ENCODE results near the gene KY. TPM values are rescaled to one million over a fixed set of nuclear protein-coding genes. Genes with fewer than 3 reads are reported as not detected.

The KY gene
- total and polyA plus RNA-seq, 7 experiments from 2014 or later: not detected

DNA sequence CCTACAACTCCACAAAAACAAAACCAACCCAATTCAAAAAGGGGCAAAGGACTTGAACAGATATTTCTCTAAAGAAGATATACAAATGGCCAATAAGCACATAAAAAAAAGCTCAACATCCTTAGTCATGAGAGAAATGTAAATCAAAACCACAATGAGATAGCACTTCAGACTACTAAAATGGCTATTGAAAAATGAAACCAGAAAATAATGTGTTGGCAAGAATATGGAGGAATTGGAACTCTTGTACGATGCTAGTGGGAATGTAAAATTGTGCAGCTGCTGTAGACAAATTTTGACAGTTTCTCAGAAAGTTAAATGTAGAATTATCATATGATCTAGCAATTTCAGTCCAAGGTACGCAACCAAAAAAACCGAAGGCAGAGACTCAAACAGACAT, 29.0 kb downstream of the KY start:
- Histone ChIP-seq H3K4me1 (ENCODE audit: control insufficient read depth in 2 of 2, insufficient read depth in 2 of 2, low read length in 2 of 2) (no peaks in the 10 kb centered on the region), H3K27me3 (ENCODE audit: control insufficient read depth in 2 of 2, insufficient read depth in 2 of 2, low read length in 2 of 2) (no peaks in the 10 kb centered on the region), H3K27ac (ENCODE audit: low read depth, low read length) (no peak overlapping the region), H3K4me3 (ENCODE audit: low read length) (no peak overlapping the region), H3K36me3 (ENCODE audit: control insufficient read depth in 2 of 3, insufficient read depth in 3 of 3, low read length in 3 of 3) (no peaks in the 10 kb centered on the region), H3K9me3 (ENCODE audit: control insufficient read depth in 2 of 3, low read length in 3 of 3) (no peaks in the 10 kb centered on the region)
- POLR2A ChIA-PET: no interaction called here
- Mint-ChIP-seq H3K4me3 (no peak overlapping the region), H3K36me3 (no peaks in the 10 kb centered on the region), H3K4me1 (no peaks in the 10 kb centered on the region), H3K9me3 (no peaks in the 10 kb centered on the region), H3K27me3 (peaks cover 0 to 4% (median 0%) of the 10 kb centered on the region in 5 donors), H3K27ac (no peak overlapping the region)
- CTCF ChIA-PET: no interaction called here
- DNase-seq (no peak), ATAC-seq (no peak)
- intact Hi-C loops (cut with micrococcal nuclease): no loop called here

- Mint-ChIP-seq H3K4me1 (no peaks in the 10 kb centered on the region), H3K9me3 (no peaks in the 10 kb centered on the region), H3K27ac (no peak overlapping the region), H3K27me3 (peaks cover 0 to 3% (median 0%) of the 10 kb centered on the region in 5 donors), H3K4me3 (no peak overlapping the region), H3K36me3 (no peaks in the 10 kb centered on the region)
- Histone ChIP-seq H3K9me3 (ENCODE audit: control insufficient read depth in 2 of 3, low read length in 3 of 3) (no peaks in the 10 kb centered on the region), H3K27me3 (ENCODE audit: control insufficient read depth in 2 of 2, insufficient read depth in 2 of 2, low read length in 2 of 2) (no peaks in the 10 kb centered on the region), H3K36me3 (ENCODE audit: control insufficient read depth in 2 of 3, insufficient read depth in 3 of 3, low read length in 3 of 3) (no peaks in the 10 kb centered on the region), H3K27ac (ENCODE audit: low read depth, low read length) (no peak overlapping the region), H3K4me1 (ENCODE audit: control insufficient read depth in 2 of 2, insufficient read depth in 2 of 2, low read length in 2 of 2) (no peaks in the 10 kb centered on the region), H3K4me3 (ENCODE audit: low read length) (no peak overlapping the region)
- intact Hi-C loops (cut with micrococcal nuclease): no loop called here
- POLR2A ChIA-PET: no interaction called here
- ATAC-seq (no peak), DNase-seq (no peak)
- CTCF ChIA-PET: no interaction called here
Measured at GRCh38 chr3:134620476-134621115, 30.2 kb downstream of the KY start.

GRCh38 chr3:134619884-134620445, 30.9 kb downstream of the KY start:
- Histone ChIP-seq H3K27me3 (ENCODE audit: control insufficient read depth in 2 of 2, insufficient read depth in 2 of 2, low read length in 2 of 2) (no peaks in the 10 kb centered on the region), H3K36me3 (ENCODE audit: control insufficient read depth in 2 of 3, insufficient read depth in 3 of 3, low read length in 3 of 3) (no peaks in the 10 kb centered on the region), H3K27ac (ENCODE audit: low read depth, low read length) (no peak overlapping the region), H3K4me1 (ENCODE audit: control insufficient read depth in 2 of 2, insufficient read depth in 2 of 2, low read length in 2 of 2) (no peaks in the 10 kb centered on the region), H3K4me3 (ENCODE audit: low read length) (no peak overlapping the region), H3K9me3 (ENCODE audit: control insufficient read depth in 2 of 3, low read length in 3 of 3) (no peaks in the 10 kb centered on the region)
- Mint-ChIP-seq H3K36me3 (no peaks in the 10 kb centered on the region), H3K4me3 (no peak overlapping the region), H3K9me3 (no peaks in the 10 kb centered on the region), H3K4me1 (no peaks in the 10 kb centered on the region), H3K27ac (no peak overlapping the region), H3K27me3 (no peaks in the 10 kb centered on the region)
- intact Hi-C loops (cut with micrococcal nuclease): no loop called here
- DNase-seq: no peak
- ChIA-PET POLR2A (no interaction called here), CTCF (interaction anchor here (0.7 kb wide), 1 partner anchor 11 kb away, joined by 3 read pairs; no protein-coding TSS in a partner anchor)
- no peak for ATAC-seq

DNA sequence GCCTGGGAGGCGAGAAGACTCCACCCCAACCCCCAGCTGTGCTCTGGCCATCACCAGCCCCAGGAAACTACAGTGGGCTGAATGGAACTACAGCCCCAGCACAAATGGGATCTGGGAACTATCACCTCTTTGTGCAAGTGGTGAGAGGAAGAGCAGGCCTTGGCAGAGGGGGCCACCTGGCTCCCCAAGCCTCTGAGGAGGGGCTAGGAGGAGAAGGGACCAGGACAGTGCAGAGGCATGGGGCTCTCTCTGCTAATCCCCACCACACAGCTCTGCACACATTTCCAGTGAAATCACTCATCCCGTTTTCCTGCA, 31.6 kb downstream of the KY start:
- H3K4me1 Mint-ChIP-seq: no peaks in the 10 kb centered on the region
- H3K27ac ChIP-seq (ENCODE audit: low read depth, low read length): no peak overlapping the region
- CTCF ChIA-PET: interaction anchor here (0.7 kb wide), 1 partner anchor 11 kb away, joined by 3 read pairs; no protein-coding TSS in a partner anchor
- no peak overlapping the region for H3K4me3 ChIP-seq (ENCODE audit: low read length)
- H3K9me3 ChIP-seq (ENCODE audit: control insufficient read depth in 2 of 3, low read length in 3 of 3): no peaks in the 10 kb centered on the region
- DNase-seq (no peak), ATAC-seq (no peak)
- intact Hi-C loops (cut with micrococcal nuclease): no loop called here
- no peak overlapping the region for H3K27ac Mint-ChIP-seq
- H3K9me3 Mint-ChIP-seq: no peaks in the 10 kb centered on the region
- no peak overlapping the region for H3K4me3 Mint-ChIP-seq
- H3K36me3 Mint-ChIP-seq: no peaks in the 10 kb centered on the region
- no peaks in the 10 kb centered on the region for H3K36me3 ChIP-seq (ENCODE audit: control insufficient read depth in 2 of 3, insufficient read depth in 3 of 3, low read length in 3 of 3)
- POLR2A ChIA-PET: no interaction called here
- no peaks in the 10 kb centered on the region for H3K27me3 ChIP-seq (ENCODE audit: control insufficient read depth in 2 of 2, insufficient read depth in 2 of 2, low read length in 2 of 2)
- no peaks in the 10 kb centered on the region for H3K27me3 Mint-ChIP-seq
- H3K4me1 ChIP-seq (ENCODE audit: control insufficient read depth in 2 of 2, insufficient read depth in 2 of 2, low read length in 2 of 2): no peaks in the 10 kb centered on the region

DNA sequence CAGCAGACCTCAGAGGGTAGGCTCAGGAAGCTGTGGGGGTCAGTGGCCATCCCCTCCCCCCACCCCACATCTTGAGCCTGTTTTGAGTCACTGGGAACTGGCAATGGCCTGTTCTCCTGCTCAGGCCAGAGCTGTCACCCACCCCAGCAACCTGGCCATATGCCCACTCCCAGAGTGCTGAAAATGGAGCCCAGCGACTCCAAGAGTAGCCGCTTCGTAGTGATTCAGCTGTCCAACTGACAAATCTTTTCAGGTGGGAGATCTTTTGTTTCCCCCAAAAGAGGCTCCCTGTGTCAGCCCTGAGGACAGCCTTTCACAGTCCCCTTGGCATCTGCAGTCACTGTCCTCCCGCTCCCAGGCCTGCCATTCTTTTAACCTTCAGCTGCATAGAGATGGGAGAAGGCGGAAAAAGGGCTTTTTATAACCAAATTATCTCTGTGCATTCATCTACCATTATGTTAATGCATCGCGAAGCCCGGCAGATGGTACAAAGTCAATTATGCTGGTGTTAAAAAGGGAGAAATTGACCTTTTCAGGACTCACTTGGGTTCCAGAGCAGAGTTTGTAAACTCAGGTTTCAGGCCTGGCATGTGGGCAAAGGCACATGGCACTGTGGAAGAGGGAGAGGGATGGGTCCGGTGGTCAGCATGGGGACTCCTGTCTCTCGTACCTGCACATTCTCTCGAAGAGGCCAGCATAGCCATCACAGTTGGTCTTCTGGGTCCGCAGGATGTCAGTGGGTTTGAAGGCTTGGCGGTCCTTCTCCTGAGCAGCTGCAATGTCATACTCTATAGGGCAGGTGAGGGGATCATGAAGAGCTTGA, 32.1 kb downstream of the KY start:
- DNase-seq (no peak), ATAC-seq (no peak)
- Histone ChIP-seq H3K27me3 (ENCODE audit: control insufficient read depth in 2 of 2, insufficient read depth in 2 of 2, low read length in 2 of 2) (no peaks in the 10 kb centered on the region), H3K9me3 (ENCODE audit: control insufficient read depth in 2 of 3, low read length in 3 of 3) (no peaks in the 10 kb centered on the region), H3K27ac (ENCODE audit: low read depth, low read length) (no peak overlapping the region), H3K4me3 (ENCODE audit: low read length) (no peak overlapping the region), H3K4me1 (ENCODE audit: control insufficient read depth in 2 of 2, insufficient read depth in 2 of 2, low read length in 2 of 2) (no peaks in the 10 kb centered on the region), H3K36me3 (ENCODE audit: control insufficient read depth in 2 of 3, insufficient read depth in 3 of 3, low read length in 3 of 3) (no peaks in the 10 kb centered on the region)
- Mint-ChIP-seq H3K27ac (no peak overlapping the region), H3K4me3 (no peak overlapping the region), H3K4me1 (no peaks in the 10 kb centered on the region), H3K36me3 (no peaks in the 10 kb centered on the region), H3K9me3 (no peaks in the 10 kb centered on the region), H3K27me3 (no peaks in the 10 kb centered on the region)
- POLR2A ChIA-PET: no interaction called here
- CTCF ChIA-PET: no interaction called here
- intact Hi-C loops (cut with micrococcal nuclease): no loop called here

DNA sequence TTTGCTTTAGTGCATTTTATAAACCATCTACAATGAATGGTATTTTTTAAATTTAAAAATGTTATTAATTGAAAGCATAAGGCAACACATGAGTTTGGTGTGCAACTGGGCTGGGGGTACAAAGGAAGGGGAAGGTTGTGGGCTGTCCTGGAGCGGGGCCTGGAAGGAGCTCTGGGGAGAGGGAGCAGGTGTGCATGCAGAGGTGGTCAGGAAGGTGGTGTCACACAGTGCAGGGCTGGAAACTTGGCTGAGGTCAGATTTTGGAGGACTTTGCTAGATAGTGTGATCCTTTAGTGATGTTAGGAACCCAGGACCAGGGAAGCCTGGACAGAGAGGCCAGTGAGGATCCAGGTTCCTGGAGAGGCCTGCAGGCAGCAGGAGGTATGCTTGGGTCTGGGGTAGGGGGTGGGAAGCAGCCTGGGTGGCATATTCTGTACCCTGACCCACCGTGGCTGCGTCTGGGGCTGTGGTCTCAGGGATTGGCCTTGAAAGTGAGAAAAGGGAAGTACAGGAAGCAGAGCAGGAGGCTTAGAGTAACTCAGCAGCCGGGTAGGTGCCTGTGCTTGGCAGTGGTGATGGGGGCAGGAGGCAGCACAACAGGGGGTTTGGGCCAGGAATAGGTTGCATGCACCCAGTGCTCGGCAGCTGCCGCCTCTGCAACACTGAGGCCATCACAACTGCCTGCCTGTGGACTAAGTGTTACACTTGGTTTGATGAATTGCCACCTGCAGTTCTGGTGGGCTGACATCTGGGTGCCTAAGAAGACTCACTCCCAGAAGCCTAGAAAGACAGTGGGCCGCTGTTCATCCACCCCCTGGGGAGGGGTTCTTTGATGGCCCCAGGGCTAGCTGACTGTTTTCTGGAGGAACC, 33.0 kb downstream of the KY start:
- ATAC-seq (no peak), DNase-seq (no peak)
- Mint-ChIP-seq H3K4me1 (no peaks in the 10 kb centered on the region), H3K27ac (no peak overlapping the region), H3K36me3 (no peaks in the 10 kb centered on the region), H3K27me3 (no peaks in the 10 kb centered on the region), H3K4me3 (no peak overlapping the region), H3K9me3 (no peaks in the 10 kb centered on the region)
- H3K27ac ChIP-seq (ENCODE audit: low read depth, low read length): no peak overlapping the region
- no peaks in the 10 kb centered on the region for H3K27me3 ChIP-seq (ENCODE audit: control insufficient read depth in 2 of 2, insufficient read depth in 2 of 2, low read length in 2 of 2)
- H3K4me1 ChIP-seq (ENCODE audit: control insufficient read depth in 2 of 2, insufficient read depth in 2 of 2, low read length in 2 of 2): no peaks in the 10 kb centered on the region
- no peaks in the 10 kb centered on the region for H3K9me3 ChIP-seq (ENCODE audit: control insufficient read depth in 2 of 3, low read length in 3 of 3)
- no peak overlapping the region for H3K4me3 ChIP-seq (ENCODE audit: low read length)
- intact Hi-C loops (cut with micrococcal nuclease): no loop called here
- ChIA-PET CTCF (no interaction called here), POLR2A (no interaction called here)
- no peaks in the 10 kb centered on the region for H3K36me3 ChIP-seq (ENCODE audit: control insufficient read depth in 2 of 3, insufficient read depth in 3 of 3, low read length in 3 of 3)
